DOHH2 (cell line): Measurements from ENCODE around the gene TPM1.

Experiments used
- EZH2phosphoT487 ChIP-seq: fragments of 200-600 bp; sonication (generic); IDR thresholded peaks from 2 replicates; pipeline ENCODE4 v1.6.1; 2017; ENCODE audit warnings: borderline replicate concordance, mild to moderate bottlenecking, antibody characterized with exemption, low read length, moderate library complexity, mixed read lengths
- TF ChIP-seq, protein P1 (sequence below): fragments of 200-600 bp; sonication (generic); IDR thresholded peaks from one replicate; pipeline ENCODE4 v1.5.1; 2014; ENCODE audit warnings: antibody characterized with exemption, mild to moderate bottlenecking, low read depth, low read length; ENCODE audit not compliant: poor library complexity, severe bottlenecking

DNA sequence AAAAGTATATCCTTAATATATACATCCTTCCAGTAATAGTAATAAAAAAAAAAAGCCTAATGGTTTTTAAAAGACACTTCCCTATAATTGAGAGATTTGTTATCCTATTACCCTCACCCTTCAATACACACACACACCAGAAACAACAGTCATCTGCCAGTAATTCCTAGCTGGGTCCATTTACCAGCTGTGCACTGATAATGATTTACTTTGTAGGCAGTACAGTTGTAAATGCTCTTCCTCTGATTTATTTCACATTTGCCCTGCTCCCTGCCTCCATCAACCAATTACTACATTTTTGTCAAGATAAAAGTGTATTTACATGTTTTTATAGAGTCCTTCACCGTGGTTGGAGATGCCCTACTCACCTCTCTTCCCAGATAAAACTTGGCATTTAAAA lies 12.4 kb downstream of the TPM1 start:
- TF ChIP-seq, protein P1, sequence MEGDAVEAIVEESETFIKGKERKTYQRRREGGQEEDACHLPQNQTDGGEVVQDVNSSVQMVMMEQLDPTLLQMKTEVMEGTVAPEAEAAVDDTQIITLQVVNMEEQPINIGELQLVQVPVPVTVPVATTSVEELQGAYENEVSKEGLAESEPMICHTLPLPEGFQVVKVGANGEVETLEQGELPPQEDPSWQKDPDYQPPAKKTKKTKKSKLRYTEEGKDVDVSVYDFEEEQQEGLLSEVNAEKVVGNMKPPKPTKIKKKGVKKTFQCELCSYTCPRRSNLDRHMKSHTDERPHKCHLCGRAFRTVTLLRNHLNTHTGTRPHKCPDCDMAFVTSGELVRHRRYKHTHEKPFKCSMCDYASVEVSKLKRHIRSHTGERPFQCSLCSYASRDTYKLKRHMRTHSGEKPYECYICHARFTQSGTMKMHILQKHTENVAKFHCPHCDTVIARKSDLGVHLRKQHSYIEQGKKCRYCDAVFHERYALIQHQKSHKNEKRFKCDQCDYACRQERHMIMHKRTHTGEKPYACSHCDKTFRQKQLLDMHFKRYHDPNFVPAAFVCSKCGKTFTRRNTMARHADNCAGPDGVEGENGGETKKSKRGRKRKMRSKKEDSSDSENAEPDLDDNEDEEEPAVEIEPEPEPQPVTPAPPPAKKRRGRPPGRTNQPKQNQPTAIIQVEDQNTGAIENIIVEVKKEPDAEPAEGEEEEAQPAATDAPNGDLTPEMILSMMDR: no peak
- no peak for TF ChIP-seq EZH2phosphoT487
